Right lung (tissue), 5 donors: ENCODE data around the gene ATG7. TPM values are rescaled to one million over a fixed set of nuclear protein-coding genes. Genes with fewer than 3 reads are reported as not detected.
"Not testable (repeated sequence)": the region's sequence is repeated elsewhere in the genome, so short reads cannot be mapped to it uniquely, and the experiment has no call there.

Experiments
- DNase-seq, 2 donors: peaks; one replicate each; pipeline ENCODE4 v3.0.0-alpha.2; 2013
- polyA plus RNA-seq, 5 donors: library from polyadenylated mRNA; unstranded; fragments of 120-200 nt; gene quantifications; one replicate each; pipeline versions ENCODE4 v1.2.1 to v1.2.3, GENCODE V29; 2013; ENCODE audit warnings: inconsistent platforms in 1 of 5, low replicate concordance in 1 of 5; ENCODE audit not compliant: insufficient read length in 5 of 5, insufficient read depth in 1 of 5

ATG7 gene
- polyA plus RNA-seq, 5 donors = 20.5 to 30.7 (median 27.1) TPM

- DNase-seq = no peak
These were observed 235.5 kb downstream of the ATG7 start for GRCh38 chr3:11507719-11508118.

- DNase-seq = no peak
These were observed 236.4 kb downstream of the ATG7 start for GRCh38 chr3:11508346-11509172.

- peak; percentile 84 to 87 for DNase-seq
These were observed 237.2 kb downstream of the ATG7 start for GRCh38 chr3:11509173-11510000.

- DNase-seq = no peak
These were observed 237.8 kb downstream of the ATG7 start for GRCh38 chr3:11510001-11510340.

GRCh38 chr3:11510356-11510755, 238.2 kb downstream of the ATG7 start:
- no peak for DNase-seq

GRCh38 chr3:11511606-11512005, 239.4 kb downstream of the ATG7 start:
- not testable (repeated sequence) for DNase-seq

GRCh38 chr3:11513125-11513816, 241.1 kb downstream of the ATG7 start:
- DNase-seq = not testable (repeated sequence)

- no peak for DNase-seq
These were observed 241.6 kb downstream of the ATG7 start for GRCh38 chr3:11513817-11514135.

GRCh38 chr3:11514191-11514821, 242.1 kb downstream of the ATG7 start:
- no peak for DNase-seq

- DNase-seq = no peak
These were observed 245.4 kb downstream of the ATG7 start for GRCh38 chr3:11517601-11518000.

GRCh38 chr3:11521167-11521566, 249.0 kb downstream of the ATG7 start:
- no peak for DNase-seq

GRCh38 chr3:11522398-11522715, 250.2 kb downstream of the ATG7 start:
- no peak for DNase-seq

GRCh38 chr3:11522953-11523571, 250.9 kb downstream of the ATG7 start:
- DNase-seq = no peak

- DNase-seq = no peak
These were observed 251.4 kb downstream of the ATG7 start for GRCh38 chr3:11523572-11524101.

- DNase-seq = not testable (repeated sequence)
These were observed 253.9 kb downstream of the ATG7 start for GRCh38 chr3:11526121-11526520.

GRCh38 chr3:11529281-11529680, 257.1 kb downstream of the ATG7 start:
- no peak for DNase-seq

- no peak for DNase-seq
These were observed 258.0 kb downstream of the ATG7 start for GRCh38 chr3:11530153-11530721.

- no peak for DNase-seq
These were observed 260.8 kb downstream of the ATG7 start for GRCh38 chr3:11532931-11533391.

- no peak for DNase-seq
These were observed 262.0 kb downstream of the ATG7 start for GRCh38 chr3:11534011-11534792.

GRCh38 chr3:11534793-11535101, 262.6 kb downstream of the ATG7 start:
- DNase-seq = no peak
